ENCODE data around the gene RNF20.
"Not testable (repeated sequence)": the region's sequence is repeated elsewhere in the genome, so short reads cannot be mapped to it uniquely, and the experiment has no call there.

RNF20 gene

DNA sequence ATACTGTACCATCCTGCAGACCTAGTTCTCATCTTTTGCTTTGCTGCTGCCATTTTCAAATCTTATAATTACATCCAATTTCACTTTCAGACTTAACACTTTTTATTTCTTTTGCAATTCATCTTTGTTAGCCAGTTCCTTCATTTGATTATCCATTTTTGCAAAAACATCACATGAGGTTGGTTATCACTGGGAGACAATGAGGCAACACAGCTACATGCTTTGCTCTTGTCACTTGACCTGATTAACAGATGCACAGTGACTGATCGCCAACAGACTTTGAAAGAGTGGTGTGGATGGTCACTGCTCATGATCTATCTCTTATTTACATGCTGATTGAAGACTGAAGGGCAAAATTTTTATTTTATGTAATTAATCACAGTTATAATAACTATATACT is 17.0 kb upstream of the RNF20 start:
- Histone ChIP-seq H3K27ac (no peak overlapping the region), H3K36me3 (ENCODE audit: insufficient read depth, low read length) (no peaks in the 10 kb centered on the region), H3K4me3 (no peak overlapping the region), H3K9ac (ENCODE audit: insufficient read length) (no peak overlapping the region), H3K9me3 (ENCODE audit: low read depth, low read length) (no peaks in the 10 kb centered on the region)
- DNase-seq (ENCODE audit: low read depth, low spot score) = no peak
- TF ChIP-seq EZH2 (IDR thresholded peaks at IDR 0.05) = no peak
- TF ChIP-seq POLR2AphosphoS5 (IDR thresholded peaks at IDR 0.05; ENCODE audit: borderline replicate concordance, low read depth, low read length) = no peak
- TF ChIP-seq FOXP2 (optimal IDR thresholded peaks at IDR 0.05; ENCODE audit: control extremely low read depth, extremely low read length, insufficient read depth) = no peak

DNA sequence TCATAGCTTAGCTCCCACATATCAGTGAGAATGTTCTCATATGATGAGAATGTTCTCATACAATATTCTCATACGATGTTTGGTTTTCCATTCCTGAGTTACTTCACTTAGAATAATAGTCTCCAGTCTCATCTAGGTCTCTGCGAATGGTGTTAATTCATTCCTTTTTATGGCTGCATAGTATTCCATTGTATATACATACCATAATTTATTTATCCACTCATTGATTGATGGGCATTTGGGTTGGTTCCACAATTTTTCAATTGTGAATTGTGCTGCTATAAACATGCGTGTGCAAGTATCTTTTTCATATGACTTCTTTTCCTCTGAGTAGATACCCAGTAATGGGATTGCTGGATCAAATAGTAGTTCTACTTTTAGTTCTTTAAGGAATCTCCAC is 15.2 kb upstream of the RNF20 start:
- H3K9ac ChIP-seq (ENCODE audit: insufficient read length); DNase-seq (ENCODE audit: low read depth, low spot score); H3K36me3 ChIP-seq (ENCODE audit: insufficient read depth, low read length); H3K4me3 ChIP-seq; H3K9me3 ChIP-seq (ENCODE audit: low read depth, low read length); H3K27ac ChIP-seq: not testable (repeated sequence)

DNA sequence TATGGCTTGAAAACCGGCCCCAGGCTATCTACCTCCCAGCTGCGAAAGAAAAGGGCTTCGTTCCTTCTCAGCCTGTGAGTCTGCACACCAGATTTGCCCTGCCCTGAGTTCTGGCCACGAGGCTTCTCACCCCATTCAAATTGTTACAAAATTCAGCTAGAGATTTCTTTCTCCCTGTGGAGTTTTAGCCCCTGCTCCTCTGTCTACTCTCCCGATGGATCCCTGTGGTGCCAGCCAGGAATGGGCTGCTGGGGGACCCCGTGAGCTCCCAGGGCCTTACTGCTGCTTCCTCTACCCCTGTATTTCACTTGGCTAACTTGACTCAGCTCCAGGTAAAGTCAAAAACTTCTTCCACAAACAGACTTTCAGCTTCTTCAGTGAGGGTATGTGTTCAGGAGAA is 9.3 kb upstream of the RNF20 start:
- no peak for TF ChIP-seq POLR2AphosphoS5 (IDR thresholded peaks at IDR 0.05; ENCODE audit: borderline replicate concordance, low read depth, low read length)
- no peak for TF ChIP-seq EZH2 (IDR thresholded peaks at IDR 0.05)
- no peak for TF ChIP-seq FOXP2 (optimal IDR thresholded peaks at IDR 0.05; ENCODE audit: control extremely low read depth, extremely low read length, insufficient read depth)
- H3K9me3 ChIP-seq (ENCODE audit: low read depth, low read length) = no peaks in the 10 kb centered on the region
- H3K36me3 ChIP-seq (ENCODE audit: insufficient read depth, low read length) = no peaks in the 10 kb centered on the region
- H3K4me3 ChIP-seq = no peak overlapping the region
- H3K9ac ChIP-seq (ENCODE audit: insufficient read length) = no peak overlapping the region
- no peak for DNase-seq (ENCODE audit: low read depth, low spot score)
- H3K27ac ChIP-seq = no peak overlapping the region

DNA sequence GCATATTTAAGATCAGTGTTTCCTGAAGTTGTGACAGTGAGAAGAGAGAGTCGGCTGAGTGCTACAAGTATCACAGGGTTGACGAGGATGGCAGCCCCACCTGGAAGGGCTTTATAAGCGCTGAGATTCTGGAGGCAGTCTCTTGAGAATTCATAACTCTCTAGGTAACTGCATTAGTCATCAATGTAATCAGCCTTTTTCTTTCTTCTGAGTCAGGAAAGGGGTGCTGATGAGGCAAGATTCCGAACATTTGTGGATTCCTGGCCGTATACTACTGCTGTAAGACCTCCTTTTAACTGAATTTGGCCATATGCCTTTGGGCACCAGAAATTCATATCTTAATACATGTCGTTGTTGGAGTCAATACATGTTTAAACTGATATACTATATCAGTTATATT is 6.6 kb upstream of the RNF20 start:
- Histone ChIP-seq H3K27ac (no peak overlapping the region), H3K36me3 (ENCODE audit: insufficient read depth, low read length) (no peaks in the 10 kb centered on the region), H3K4me3 (no peak overlapping the region), H3K9me3 (ENCODE audit: low read depth, low read length) (no peaks in the 10 kb centered on the region), H3K9ac (ENCODE audit: insufficient read length) (no peak overlapping the region)
- no peak for DNase-seq (ENCODE audit: low read depth, low spot score)
- TF ChIP-seq POLR2AphosphoS5 (IDR thresholded peaks at IDR 0.05; ENCODE audit: borderline replicate concordance, low read depth, low read length) (no peak), EZH2 (IDR thresholded peaks at IDR 0.05) (no peak), FOXP2 (optimal IDR thresholded peaks at IDR 0.05; ENCODE audit: control extremely low read depth, extremely low read length, insufficient read depth) (no peak)

DNA sequence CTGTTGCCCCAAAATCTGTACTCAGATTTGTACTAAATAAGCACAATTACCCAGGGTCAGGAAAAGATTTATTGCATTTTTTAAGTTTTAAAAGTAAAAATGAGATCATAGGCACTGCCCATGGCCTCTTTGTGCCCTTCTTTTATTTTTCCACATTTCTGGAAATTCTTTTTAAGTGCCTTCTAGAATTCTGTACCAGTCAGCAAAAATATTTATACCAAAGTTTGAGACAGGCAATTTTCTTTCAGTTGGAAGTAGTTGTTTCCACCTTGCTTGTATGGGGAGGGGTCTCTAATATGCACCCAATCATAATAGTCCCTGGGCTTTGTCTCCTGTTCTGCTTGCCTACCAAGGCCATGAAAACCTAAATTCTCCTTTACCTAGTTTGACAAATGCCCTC is 5.6 kb upstream of the RNF20 start:
- Histone ChIP-seq H3K9me3 (ENCODE audit: low read depth, low read length) (no peaks in the 10 kb centered on the region), H3K4me3 (no peak overlapping the region), H3K27ac (no peak overlapping the region), H3K9ac (ENCODE audit: insufficient read length) (no peak overlapping the region), H3K36me3 (ENCODE audit: insufficient read depth, low read length) (no peaks in the 10 kb centered on the region)
- no peak for DNase-seq (ENCODE audit: low read depth, low spot score)
- TF ChIP-seq FOXP2 (optimal IDR thresholded peaks at IDR 0.05; ENCODE audit: control extremely low read depth, extremely low read length, insufficient read depth) (no peak), EZH2 (IDR thresholded peaks at IDR 0.05) (no peak)

DNA sequence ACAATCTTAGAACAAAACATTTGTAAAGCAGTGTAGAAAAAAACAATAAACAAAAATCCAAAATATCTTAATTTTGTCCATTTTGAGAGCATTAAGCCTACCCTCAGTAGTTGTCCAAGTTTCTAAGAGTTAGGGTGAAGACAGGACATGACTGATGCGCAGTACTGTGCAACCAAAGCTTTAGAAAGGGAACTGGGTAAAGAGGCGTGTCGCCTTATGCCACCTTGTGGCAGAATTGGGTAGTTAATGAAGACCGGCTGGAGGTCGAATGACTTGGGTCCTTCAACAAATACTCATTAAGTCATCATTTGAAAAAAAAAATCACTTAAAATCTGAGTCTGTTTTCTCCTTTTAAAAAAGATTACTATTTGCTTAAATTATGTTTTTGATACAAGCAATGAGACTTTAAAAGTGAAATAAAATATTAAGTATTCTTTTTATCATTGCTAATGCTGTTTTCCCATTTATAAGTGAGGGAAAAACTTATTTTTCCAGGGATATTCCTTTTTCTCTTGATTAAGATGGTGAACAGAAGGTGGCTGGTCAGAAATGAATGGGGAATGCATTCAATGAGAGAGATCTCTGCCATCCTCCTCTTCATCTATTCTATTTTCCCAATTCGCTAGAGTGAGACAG is 3.5 kb upstream of the RNF20 start:
- no peak overlapping the region for H3K4me3 ChIP-seq
- TF ChIP-seq POLR2AphosphoS5 (IDR thresholded peaks at IDR 0.05; ENCODE audit: borderline replicate concordance, low read depth, low read length) (no peak), EZH2 (IDR thresholded peaks at IDR 0.05) (no peak), FOXP2 (optimal IDR thresholded peaks at IDR 0.05; ENCODE audit: control extremely low read depth, extremely low read length, insufficient read depth) (no peak)
- no peak overlapping the region for H3K27ac ChIP-seq
- peak; percentile 10 for DNase-seq (ENCODE audit: low read depth, low spot score)
- H3K36me3 ChIP-seq (ENCODE audit: insufficient read depth, low read length) = peaks cover under 1% of the 10 kb centered on the region
- H3K9ac ChIP-seq (ENCODE audit: insufficient read length) = no peak overlapping the region
- H3K9me3 ChIP-seq (ENCODE audit: low read depth, low read length) = no peaks in the 10 kb centered on the region

DNA sequence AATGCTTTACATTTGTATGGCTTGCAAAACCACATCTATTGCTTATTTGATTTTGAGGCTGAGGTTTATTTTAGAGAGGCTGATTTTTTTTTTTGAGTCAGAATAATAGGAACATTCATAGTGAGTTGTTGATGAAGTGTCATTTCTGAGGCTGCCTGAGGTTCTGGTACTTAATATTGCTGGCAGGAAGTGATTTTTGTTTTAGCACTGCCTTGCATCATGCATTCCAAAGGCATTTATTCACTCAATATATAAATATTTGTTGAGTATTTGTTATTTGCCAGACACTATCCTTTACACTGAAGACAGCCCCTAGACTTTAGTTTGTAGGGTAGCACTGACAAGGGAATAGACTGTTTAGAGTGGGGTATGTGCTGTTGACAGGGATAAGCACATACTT is 2.7 kb downstream of the RNF20 start:
- H3K27ac ChIP-seq = no peak overlapping the region
- no peak overlapping the region for H3K4me3 ChIP-seq
- TF ChIP-seq EZH2 (IDR thresholded peaks at IDR 0.05) = no peak
- no peak for TF ChIP-seq POLR2AphosphoS5 (IDR thresholded peaks at IDR 0.05; ENCODE audit: borderline replicate concordance, low read depth, low read length)
- TF ChIP-seq FOXP2 (optimal IDR thresholded peaks at IDR 0.05; ENCODE audit: control extremely low read depth, extremely low read length, insufficient read depth) = no peak
- H3K36me3 ChIP-seq (ENCODE audit: insufficient read depth, low read length) = peaks cover 37% of the 10 kb centered on the region
- DNase-seq (ENCODE audit: low read depth, low spot score) = no peak
- no peak overlapping the region for H3K9ac ChIP-seq (ENCODE audit: insufficient read length)
- H3K9me3 ChIP-seq (ENCODE audit: low read depth, low read length) = no peaks in the 10 kb centered on the region

DNA sequence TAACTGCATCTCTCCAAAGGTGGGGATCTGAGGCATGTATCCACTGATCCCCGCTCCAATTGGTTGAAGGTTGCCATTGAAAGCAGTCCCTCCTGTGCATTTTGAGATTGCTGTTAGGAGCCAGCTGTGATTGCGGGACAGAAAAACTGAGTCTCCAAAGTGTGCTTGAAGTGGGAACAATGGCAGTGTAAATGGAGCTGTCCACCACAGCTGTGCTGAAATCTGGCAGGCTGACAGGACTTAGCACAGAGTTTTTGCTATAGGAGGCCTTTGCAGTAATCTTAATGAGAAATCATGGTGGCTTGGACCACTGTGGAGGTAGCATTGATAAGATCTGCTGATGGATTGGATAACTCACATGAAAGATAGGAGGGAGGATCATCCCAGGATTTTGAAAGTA is 3.3 kb downstream of the RNF20 start:
- Histone ChIP-seq H3K27ac (no peak overlapping the region), H3K36me3 (ENCODE audit: insufficient read depth, low read length) (peaks cover 41% of the 10 kb centered on the region), H3K9me3 (ENCODE audit: low read depth, low read length) (no peaks in the 10 kb centered on the region), H3K9ac (ENCODE audit: insufficient read length) (no peak overlapping the region), H3K4me3 (no peak overlapping the region)
- DNase-seq (ENCODE audit: low read depth, low spot score) = no peak
- TF ChIP-seq FOXP2 (optimal IDR thresholded peaks at IDR 0.05; ENCODE audit: control extremely low read depth, extremely low read length, insufficient read depth) (no peak), POLR2AphosphoS5 (IDR thresholded peaks at IDR 0.05; ENCODE audit: borderline replicate concordance, low read depth, low read length) (no peak), EZH2 (IDR thresholded peaks at IDR 0.05) (no peak)

DNA sequence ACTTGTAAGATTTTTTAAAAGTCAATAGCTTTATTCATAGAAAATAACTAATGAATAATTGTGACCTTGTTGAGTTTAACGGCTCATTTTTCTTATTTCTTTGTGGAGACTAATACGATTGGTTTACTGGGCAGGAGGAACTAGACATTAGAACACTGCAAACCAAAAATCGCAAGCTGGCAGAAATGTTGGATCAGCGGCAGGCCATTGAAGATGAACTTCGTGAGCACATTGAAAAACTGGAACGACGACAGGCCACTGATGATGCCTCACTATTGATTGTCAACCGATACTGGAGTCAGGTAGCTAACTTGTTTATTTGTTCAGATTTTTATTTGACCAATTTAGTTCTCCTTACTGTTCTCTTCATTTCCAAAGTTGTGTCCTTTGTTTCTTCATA is 6.4 kb downstream of the RNF20 start:
- no peak for DNase-seq (ENCODE audit: low read depth, low spot score)
- H3K4me3 ChIP-seq = no peak overlapping the region
- H3K9me3 ChIP-seq (ENCODE audit: low read depth, low read length) = no peaks in the 10 kb centered on the region
- H3K9ac ChIP-seq (ENCODE audit: insufficient read length) = no peak overlapping the region
- no peak overlapping the region for H3K27ac ChIP-seq
- TF ChIP-seq FOXP2 (optimal IDR thresholded peaks at IDR 0.05; ENCODE audit: control extremely low read depth, extremely low read length, insufficient read depth) (no peak), POLR2AphosphoS5 (IDR thresholded peaks at IDR 0.05; ENCODE audit: borderline replicate concordance, low read depth, low read length) (no peak)
- peaks cover 50% of the 10 kb centered on the region for H3K36me3 ChIP-seq (ENCODE audit: insufficient read depth, low read length)

Data from SK-N-MC (cell line).